ENCODE data around the gene ZFYVE9. TPM values are rescaled to one million over a fixed set of nuclear protein-coding genes. Genes with fewer than 3 reads are reported as not detected.

The ZFYVE9 gene
- total and polyA plus RNA-seq, 2 of the 13 experiments (the other 11 are each of a cell fraction or from before 2014, with no cell fraction given) = 9.2 to 19.8 TPM

- in situ Hi-C loops (cut with HindIII; ENCODE audit: extremely low pct_ligation_motif_present, low pct_unique_long_range_greater_than_20kb) (no loop called here), intact Hi-C loops (cut with micrococcal nuclease; ENCODE audit: unreplicated experiment) (no loop called here)
- H3K27ac ChIP-seq (ENCODE audit: extremely low read length, insufficient read depth, low read length) = no peak overlapping the region
- H3K4me2 ChIP-seq (ENCODE audit: low read depth, low read length) = no peak overlapping the region
- no peaks in the 10 kb centered on the region for H3K27me3 ChIP-seq (ENCODE audit: control insufficient read depth in 1 of 2, insufficient read depth in 2 of 2, low read length in 2 of 2)
- CTCF ChIA-PET (ENCODE audit: low intra/inter-chr PET ratio, low total read pairs) = no interaction called here
- H3K4me1 ChIP-seq (ENCODE audit: insufficient read depth, low read length) = peaks cover 13% of the 10 kb centered on the region
- POLR2A ChIA-PET = no interaction called here
- no peak overlapping the region for H3K4me3 ChIP-seq (replicated peaks in 1 of 3; ENCODE audit: insufficient read depth in 1 of 3, low read depth in 2 of 3, low read length in 3 of 3)
- no peaks in the 10 kb centered on the region for H4K20me1 ChIP-seq (ENCODE audit: insufficient read depth, low read length)
- H3K79me2 ChIP-seq (ENCODE audit: insufficient read depth, low read length) = no peaks in the 10 kb centered on the region
- DNase-seq (ENCODE audit: low spot score) (no peak), FAIRE-seq (no peak), ATAC-seq (no peak)
- no peak for TF ChIP-seq ISX (CRISPR knock-in tag; conservative IDR thresholded peaks at IDR 0.05)
- TF ChIP-seq KAT2B (IDR thresholded peaks at IDR 0.05; ENCODE audit: borderline replicate concordance, low read depth, low read length) = no peak
- no peak for TF ChIP-seq ZNF749 (CRISPR knock-in tag; IDR thresholded peaks at IDR 0.05; ENCODE audit: borderline replicate concordance)
- no peak for TF ChIP-seq ZNF263 (CRISPR knock-in tag; IDR thresholded peaks at IDR 0.05)
- no peak for TF ChIP-seq ZFP1 (CRISPR knock-in tag; IDR thresholded peaks at IDR 0.05)
- TF ChIP-seq ZFP36L1 (CRISPR knock-in tag; IDR thresholded peaks at IDR 0.05) = no peak
- TF ChIP-seq ZNF17 (CRISPR knock-in tag; IDR thresholded peaks at IDR 0.05) = no peak
- no peak for TF ChIP-seq ZFP91 (CRISPR knock-in tag; IDR thresholded peaks at IDR 0.05; ENCODE audit: borderline replicate concordance)
- no peak for TF ChIP-seq PAWR (CRISPR knock-in tag; IDR thresholded peaks at IDR 0.05; ENCODE audit: borderline replicate concordance)
- no peak for TF ChIP-seq SMARCE1 (IDR thresholded peaks at IDR 0.05; ENCODE audit: borderline replicate concordance)
- TF ChIP-seq HINFP (CRISPR knock-in tag; IDR thresholded peaks at IDR 0.05; ENCODE audit: low read depth) = no peak
- no peak for TF ChIP-seq ZNF335 (CRISPR knock-in tag; IDR thresholded peaks at IDR 0.05)
- TF ChIP-seq, protein P1, sequence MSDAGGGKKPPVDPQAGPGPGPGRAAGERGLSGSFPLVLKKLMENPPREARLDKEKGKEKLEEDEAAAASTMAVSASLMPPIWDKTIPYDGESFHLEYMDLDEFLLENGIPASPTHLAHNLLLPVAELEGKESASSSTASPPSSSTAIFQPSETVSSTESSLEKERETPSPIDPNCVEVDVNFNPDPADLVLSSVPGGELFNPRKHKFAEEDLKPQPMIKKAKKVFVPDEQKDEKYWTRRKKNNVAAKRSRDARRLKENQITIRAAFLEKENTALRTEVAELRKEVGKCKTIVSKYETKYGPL (CRISPR knock-in tag; IDR thresholded peaks at IDR 0.05) = no peak
- no peak for TF ChIP-seq KDM6A (CRISPR knock-in tag; IDR thresholded peaks at IDR 0.05; ENCODE audit: low read depth)
- no peak for TF ChIP-seq MLLT10 (CRISPR knock-in tag; IDR thresholded peaks at IDR 0.05)
- BruUV-seq (replicated peaks) = no TSS peak
- H3K9ac ChIP-seq (ENCODE audit: insufficient read depth, low read depth, low read length) = no peak overlapping the region
- H3K9me3 ChIP-seq (ENCODE audit: low read length) = no peaks in the 10 kb centered on the region
- H3K36me3 ChIP-seq (replicated peaks in 1 of 2; ENCODE audit: control insufficient read depth in 1 of 2, insufficient read depth in 2 of 2, low read length in 2 of 2) = no peaks in the 10 kb centered on the region
- no peak overlapping the region for H2AFZ ChIP-seq (ENCODE audit: low read length)
- 93% methylated on average over 8 of the region's 8 CpGs for WGBS (ENCODE audit: low lambda C conversion rate)
These were observed 181.8 kb downstream of the ZFYVE9 start for GRCh38 chr1:52323731-52324130.

Measured in HepG2 (cell line).